Left ventricle myocardium inferior (tissue), 1 donor: Measurements from ENCODE around the gene ALPI. TPM values are rescaled to one million over a fixed set of nuclear protein-coding genes. Genes with fewer than 3 reads are reported as not detected.

ENCODE experiments used
- DNase-seq: peaks from one replicate; pipeline ENCODE4 v3.0.0-alpha.2; 2020
- H3K27ac ChIP-seq: fragments of 200-600 bp; replicated peaks from 2 replicates; pipeline ENCODE4 v1.8.0; 2021
- H3K27me3 ChIP-seq: fragments of 200-600 bp; 2 replicates; pipeline ENCODE4 v1.8.0; 2021; ENCODE audit warnings: low read depth
- H3K36me3 ChIP-seq: fragments of 200-600 bp; 2 replicates; pipeline ENCODE4 v1.8.0; 2021
- H3K4me1 ChIP-seq: fragments of 200-600 bp; 2 replicates; pipeline ENCODE4 v1.8.0; 2021
- H3K4me3 ChIP-seq: fragments of 200-600 bp; 2 replicates; pipeline ENCODE4 v1.8.0; 2021; ENCODE audit warnings: mild to moderate bottlenecking, moderate library complexity
- H3K9me3 ChIP-seq: fragments of 200-600 bp; replicated peaks from 2 replicates; pipeline ENCODE4 v1.8.0; 2021
- intact Hi-C: fragments of 100-400 bp; cut with micrococcal nuclease; formaldehyde crosslinking; loops from one replicate; pipeline ENCODE4 v1.11.0; 2022
- total RNA-seq: library from RNA; stranded (reverse); fragmentation: NEBNext Ultra II Directional; extraction: Animal tissue kit (Norgen Biotek cat#: 25700); gene quantifications from one replicate; pipeline ENCODE4 v1.2.1, GENCODE V29; 2021
- TF ChIP-seq, protein P1 (sequence below): fragments of 200-600 bp; IDR thresholded peaks from 2 replicates; pipeline ENCODE4 v1.8.0; 2021; ENCODE audit warnings: antibody characterized with exemption, mild to moderate bottlenecking, borderline replicate concordance
- donor health status: DM: no; HTN: yes; CAD: no; lungs with severe emphysema.

ALPI gene
- total RNA-seq, 1 donor from 2014 or later: not detected

- TF ChIP-seq, protein P1, sequence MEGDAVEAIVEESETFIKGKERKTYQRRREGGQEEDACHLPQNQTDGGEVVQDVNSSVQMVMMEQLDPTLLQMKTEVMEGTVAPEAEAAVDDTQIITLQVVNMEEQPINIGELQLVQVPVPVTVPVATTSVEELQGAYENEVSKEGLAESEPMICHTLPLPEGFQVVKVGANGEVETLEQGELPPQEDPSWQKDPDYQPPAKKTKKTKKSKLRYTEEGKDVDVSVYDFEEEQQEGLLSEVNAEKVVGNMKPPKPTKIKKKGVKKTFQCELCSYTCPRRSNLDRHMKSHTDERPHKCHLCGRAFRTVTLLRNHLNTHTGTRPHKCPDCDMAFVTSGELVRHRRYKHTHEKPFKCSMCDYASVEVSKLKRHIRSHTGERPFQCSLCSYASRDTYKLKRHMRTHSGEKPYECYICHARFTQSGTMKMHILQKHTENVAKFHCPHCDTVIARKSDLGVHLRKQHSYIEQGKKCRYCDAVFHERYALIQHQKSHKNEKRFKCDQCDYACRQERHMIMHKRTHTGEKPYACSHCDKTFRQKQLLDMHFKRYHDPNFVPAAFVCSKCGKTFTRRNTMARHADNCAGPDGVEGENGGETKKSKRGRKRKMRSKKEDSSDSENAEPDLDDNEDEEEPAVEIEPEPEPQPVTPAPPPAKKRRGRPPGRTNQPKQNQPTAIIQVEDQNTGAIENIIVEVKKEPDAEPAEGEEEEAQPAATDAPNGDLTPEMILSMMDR: no peak
- Histone ChIP-seq H3K27ac (no peak overlapping the region), H3K9me3 (no peaks in the 10 kb centered on the region), H3K27me3 (peaks cover 69% of the 10 kb centered on the region), H3K4me1 (peaks cover 19% of the 10 kb centered on the region), H3K36me3 (no peaks in the 10 kb centered on the region), H3K4me3 (no peak overlapping the region)
- intact Hi-C loops: no loop called here
- no peak for DNase-seq
Measured at GRCh38 chr2:232489516-232490220, 33.7 kb downstream of the ALPI start.

- intact Hi-C loops: no loop called here
- H3K36me3 ChIP-seq: no peaks in the 10 kb centered on the region
- TF ChIP-seq, protein P1: no peak
- peaks cover 17% of the 10 kb centered on the region for H3K4me1 ChIP-seq
- peaks cover 61% of the 10 kb centered on the region for H3K27me3 ChIP-seq
- no peak overlapping the region for H3K4me3 ChIP-seq
- peak; percentile 5 for DNase-seq
- no peaks in the 10 kb centered on the region for H3K9me3 ChIP-seq
- H3K27ac ChIP-seq: no peak overlapping the region
Measured at GRCh38 chr2:232490221-232491138, 34.5 kb downstream of the ALPI start.

- peak; percentile 2 for DNase-seq
- TF ChIP-seq, protein P1: no peak
- no peaks in the 10 kb centered on the region for H3K9me3 ChIP-seq
- intact Hi-C loops: no loop called here
- peaks cover 53% of the 10 kb centered on the region for H3K27me3 ChIP-seq
- no peak overlapping the region for H3K27ac ChIP-seq
- no peak overlapping the region for H3K4me3 ChIP-seq
- H3K36me3 ChIP-seq: no peaks in the 10 kb centered on the region
- H3K4me1 ChIP-seq: peaks cover 9% of the 10 kb centered on the region
Measured at GRCh38 chr2:232491139-232491780, 35.3 kb downstream of the ALPI start.

GRCh38 chr2:232492236-232492848 is 36.4 kb downstream of the ALPI start:
- Histone ChIP-seq H3K27ac (no peak overlapping the region), H3K9me3 (no peaks in the 10 kb centered on the region), H3K27me3 (peaks cover 42% of the 10 kb centered on the region), H3K4me1 (peaks cover 2% of the 10 kb centered on the region), H3K36me3 (no peaks in the 10 kb centered on the region), H3K4me3 (no peak overlapping the region)
- TF ChIP-seq, protein P1: no peak
- DNase-seq: no peak
- intact Hi-C loops: no loop called here
